Spinal cord (tissue), 10 donors: ENCODE results near the gene GTF2IRD1. TPM values are rescaled to one million over a fixed set of nuclear protein-coding genes. Genes with fewer than 3 reads are reported as not detected.

Experiments
- DNase-seq, 6 donors: peaks; one replicate each; pipeline versions ENCODE4 v3.0.0 to v3.0.0-alpha.2; 2013 to 2015; ENCODE audit warnings: low spot score in 6 of 6, low read depth in 4 of 6
- H3K27ac ChIP-seq: one replicate; pipeline ENCODE4 v1.5.1; 2013; ENCODE audit warnings: low read depth, low read length, control low read depth
- H3K27me3 ChIP-seq: one replicate; pipeline ENCODE4 v1.6.1; 2013; ENCODE audit warnings: low read length; ENCODE audit not compliant: control insufficient read depth, insufficient read depth
- H3K36me3 ChIP-seq: one replicate; pipeline ENCODE4 v1.6.1; 2013; ENCODE audit warnings: low read length; ENCODE audit not compliant: control insufficient read depth, insufficient read depth
- H3K4me1 ChIP-seq: one replicate; pipeline ENCODE4 v1.6.1; 2013; ENCODE audit warnings: low read length; ENCODE audit not compliant: control insufficient read depth, insufficient read depth
- H3K4me3 ChIP-seq: one replicate; pipeline ENCODE4 v1.5.1; 2013; ENCODE audit warnings: low read depth, low read length, control low read depth
- H3K9me3 ChIP-seq: one replicate; pipeline ENCODE4 v1.6.1; 2013; ENCODE audit warnings: low read length; ENCODE audit not compliant: control insufficient read depth, insufficient read depth
- WGBS: methylation state at CpG from one replicate; pipeline ENCODE4 v1.1.5; 2013; ENCODE audit warnings: missing lambda C conversion rate; ENCODE audit not compliant: insufficient coverage; 5-methylcytosine and 5-hydroxymethylcytosine counted together
- polyA plus RNA-seq, 2 donors: library from polyadenylated mRNA; unstranded; fragments of 120-200 nt; gene quantifications; one replicate each; pipeline ENCODE4 v1.2.1, GENCODE V29; 2013; ENCODE audit not compliant: insufficient read length in 2 of 2
- total RNA-seq, 2 donors: library from RNA; depleted of rRNA in 1 of 2; stranded (reverse); fragments of 120-200 nt in 1 of 2; fragments of >200 nt in 1 of 2; gene quantifications; one replicate each; pipeline versions ENCODE4 v1.2.3 to v1.2.4, GENCODE V29; 2013 to 2014
- donor health status: healthy.

Gene GTF2IRD1
- total and polyA plus RNA-seq, 4 donors: 10.0 to 33.5 (median 19.3) TPM

DNA sequence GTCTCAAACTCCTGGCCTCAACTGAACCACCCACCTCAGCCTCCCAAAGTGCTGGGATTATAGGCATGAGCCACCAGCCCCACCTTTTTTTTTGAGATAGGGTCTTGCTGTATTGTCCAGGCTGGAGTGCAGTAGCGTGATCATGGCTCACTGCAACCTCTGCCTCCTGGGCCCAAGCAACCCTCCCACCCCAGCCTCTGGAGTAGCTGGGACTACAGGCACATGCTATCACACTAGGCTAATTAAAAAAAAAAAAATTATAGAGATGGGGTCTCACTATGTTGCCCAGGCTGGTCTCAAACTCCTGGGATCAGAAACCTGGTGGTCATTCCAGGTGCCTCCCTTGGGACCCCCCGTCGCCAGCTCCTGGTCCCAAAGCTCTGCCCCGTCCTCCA, 25.0 kb downstream of the GTF2IRD1 start:
- Histone ChIP-seq H3K4me3 (no peak overlapping the region), H3K36me3 (peaks cover 2% of the 10 kb centered on the region), H3K27ac (peak overlapping the region; percentile 95), H3K27me3 (no peaks in the 10 kb centered on the region), H3K4me1 (peaks cover 73% of the 10 kb centered on the region), H3K9me3 (no peaks in the 10 kb centered on the region)
- WGBS: 64% methylated on average over 3 of the region's 4 CpGs
- no peak for DNase-seq

DNA sequence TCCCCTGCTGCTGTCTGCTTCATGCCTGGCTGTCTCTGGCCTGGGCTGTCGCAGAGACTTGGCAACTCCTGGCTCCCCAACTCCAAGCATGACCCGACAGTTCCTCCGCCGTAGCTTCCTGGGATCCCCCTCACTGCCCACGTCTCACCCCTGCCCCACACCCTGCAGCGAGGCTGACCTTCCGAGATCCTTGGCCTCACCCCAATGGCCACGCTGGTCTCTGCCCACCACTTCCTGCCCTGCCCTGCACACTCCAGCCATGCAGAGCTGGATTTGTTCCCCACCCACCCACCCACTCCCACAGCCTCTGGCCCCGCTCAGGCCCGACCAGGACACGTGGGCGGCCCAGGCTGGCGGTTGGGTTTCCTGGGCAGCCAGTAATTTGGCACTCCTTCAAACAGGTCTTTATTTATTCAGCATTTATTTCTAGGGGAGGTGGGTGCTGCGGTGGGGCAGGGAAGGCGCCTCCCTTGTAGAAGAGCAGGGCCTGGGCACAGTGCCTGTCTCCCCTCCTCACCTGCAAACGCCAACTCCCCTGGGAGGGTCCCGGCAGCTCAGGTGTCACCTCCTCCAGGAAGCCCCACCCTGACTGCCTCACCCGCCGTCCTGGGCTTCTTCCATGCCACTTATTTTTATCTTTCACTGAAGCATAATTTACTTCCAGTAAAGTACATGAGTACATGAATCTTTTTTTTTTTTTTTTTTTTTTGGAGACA, 25.5 kb downstream of the GTF2IRD1 start:
- WGBS: 22% methylated on average over 6 of the region's 19 CpGs
- peak in 2 of 6 donors; percentile 69 to 70 for DNase-seq
- H3K4me1 ChIP-seq: peaks cover 76% of the 10 kb centered on the region

DNA sequence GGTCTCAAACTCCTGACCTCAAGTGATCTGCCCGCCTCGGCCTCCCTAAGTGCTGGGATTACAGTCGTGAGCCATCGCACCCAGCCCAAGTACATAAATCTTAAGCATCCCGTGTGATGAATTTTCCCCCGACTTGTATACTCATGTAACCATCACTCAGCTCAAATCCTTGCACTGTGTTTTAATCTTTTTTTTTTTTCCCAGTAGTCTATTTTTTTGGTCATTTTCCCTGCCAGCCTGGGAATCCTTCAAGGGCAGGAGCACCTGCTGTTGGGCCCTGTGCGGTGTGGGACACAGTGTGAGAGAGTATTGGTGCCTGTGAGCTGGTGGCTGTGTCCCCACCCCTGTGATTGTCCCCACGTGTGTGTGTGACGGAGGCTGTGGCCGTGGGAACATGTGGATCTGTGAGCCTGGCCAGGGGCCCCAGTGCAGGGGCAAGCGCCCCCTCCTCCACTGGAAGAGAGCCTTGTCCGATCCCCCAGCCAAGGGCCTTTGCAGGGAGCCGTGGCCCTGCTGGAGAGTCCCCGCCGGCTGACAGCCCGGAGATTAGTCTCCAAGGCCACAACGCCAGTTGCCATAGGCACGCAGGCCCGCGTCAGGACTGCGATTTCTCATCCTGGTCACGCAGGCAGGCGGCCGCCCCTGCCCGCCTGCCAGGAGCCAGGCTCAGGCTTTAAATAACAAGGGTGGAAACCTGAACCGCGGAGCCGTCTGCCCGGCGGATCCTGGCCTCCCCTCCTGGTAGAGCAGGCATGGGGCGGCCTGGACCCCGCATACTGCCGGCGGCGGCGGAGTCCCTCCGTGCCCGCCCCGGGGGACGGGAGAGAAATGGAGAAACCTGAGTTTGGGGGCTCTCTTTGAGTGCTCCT, 26.5 kb downstream of the GTF2IRD1 start:
- peak in 4 of 6 donors; percentile 80 to 94 (median 88) for DNase-seq
- no peaks in the 10 kb centered on the region for H3K27me3 ChIP-seq
- WGBS: 9% methylated on average over 38 of the region's 40 CpGs
- peaks cover 5% of the 10 kb centered on the region for H3K36me3 ChIP-seq
- peaks cover 81% of the 10 kb centered on the region for H3K4me1 ChIP-seq
- H3K9me3 ChIP-seq: no peaks in the 10 kb centered on the region
- peak overlapping the region; percentile 95 for H3K27ac ChIP-seq
- peak overlapping the region; percentile 26 for H3K4me3 ChIP-seq

More for the DNA sequence above, 25.5 kb downstream of the GTF2IRD1 start:
- Histone ChIP-seq H3K27ac (peak overlapping the region; percentile 95), H3K4me3 (no peak overlapping the region), H3K27me3 (no peaks in the 10 kb centered on the region), H3K9me3 (no peaks in the 10 kb centered on the region), H3K36me3 (peaks cover 2% of the 10 kb centered on the region)

DNA sequence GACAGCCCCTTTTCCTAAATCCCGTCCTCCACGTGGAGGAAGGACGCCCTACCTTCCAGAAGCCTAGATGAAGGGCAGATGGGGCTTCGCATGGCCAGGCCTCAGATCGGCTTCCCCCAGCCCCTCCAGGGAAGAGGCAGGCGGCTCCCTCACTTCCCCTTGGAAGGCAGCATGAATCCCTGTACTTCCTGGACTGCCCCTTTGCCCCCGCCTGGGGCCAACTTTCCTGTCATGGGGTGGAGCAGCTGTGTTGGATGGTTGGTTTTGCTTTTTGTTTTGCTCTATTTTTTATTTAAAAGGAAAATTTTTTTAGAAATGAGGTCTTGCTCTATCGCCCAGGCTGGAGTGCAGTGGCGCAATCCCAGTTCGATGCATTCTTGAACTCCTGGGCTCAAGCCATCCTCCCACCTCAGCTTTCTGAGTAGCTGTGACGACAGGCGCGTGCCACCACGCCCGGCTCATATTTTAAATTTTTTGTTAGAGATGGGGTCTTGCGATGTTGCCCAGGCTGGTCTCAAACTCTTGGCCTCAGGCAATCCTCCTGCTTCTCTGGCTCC, 27.2 kb downstream of the GTF2IRD1 start:
- Histone ChIP-seq H3K36me3 (peaks cover 3% of the 10 kb centered on the region), H3K4me1 (peaks cover 82% of the 10 kb centered on the region), H3K27me3 (no peaks in the 10 kb centered on the region), H3K4me3 (peak overlapping the region; percentile 26), H3K9me3 (no peaks in the 10 kb centered on the region), H3K27ac (peak overlapping the region; percentile 95)
- 11% methylated on average over 5 of the region's 16 CpGs for WGBS
- no peak for DNase-seq

DNA sequence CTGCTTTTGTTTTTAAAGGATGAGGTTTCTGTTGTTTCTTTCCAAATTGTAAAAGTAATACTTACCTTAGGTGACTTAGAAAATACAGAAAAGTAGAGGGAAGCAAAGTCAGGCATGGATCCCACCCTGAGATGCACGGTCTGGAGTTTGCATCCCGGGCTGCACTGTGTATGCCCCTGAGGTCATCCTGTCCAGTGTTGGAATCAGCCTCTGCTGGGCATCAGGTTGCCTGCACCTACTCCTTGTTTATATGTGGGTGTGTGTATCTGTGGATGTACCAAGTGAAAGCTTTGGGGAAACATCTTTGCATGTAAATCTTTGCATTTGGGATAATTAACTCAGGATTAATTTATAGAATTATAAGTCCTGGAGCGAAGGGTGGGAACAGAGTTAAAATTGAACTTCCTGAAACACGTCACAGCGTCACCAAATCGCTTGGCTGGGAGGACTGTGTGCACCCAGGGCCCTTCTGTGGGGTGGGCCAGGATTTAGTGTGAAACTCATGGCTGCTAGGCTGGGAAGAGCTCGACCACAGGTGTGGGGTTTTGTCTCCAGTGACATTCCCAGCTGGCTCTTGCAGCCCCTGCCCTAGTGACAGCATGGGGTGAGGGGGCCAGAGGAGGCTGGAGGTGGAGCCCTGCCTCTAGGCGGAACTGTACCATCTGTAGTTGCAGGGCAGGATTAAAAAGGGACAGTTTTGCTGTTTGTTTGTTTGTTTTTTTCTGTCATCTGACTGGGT, 27.9 kb downstream of the GTF2IRD1 start:
- peaks cover 81% of the 10 kb centered on the region for H3K4me1 ChIP-seq
- no peaks in the 10 kb centered on the region for H3K9me3 ChIP-seq
- 62% methylated on average over 7 of the region's 8 CpGs for WGBS
- no peaks in the 10 kb centered on the region for H3K27me3 ChIP-seq
- no peak overlapping the region for H3K4me3 ChIP-seq
- H3K27ac ChIP-seq: peak overlapping the region; percentile 95
- H3K36me3 ChIP-seq: peaks cover 3% of the 10 kb centered on the region
- no peak for DNase-seq

DNA sequence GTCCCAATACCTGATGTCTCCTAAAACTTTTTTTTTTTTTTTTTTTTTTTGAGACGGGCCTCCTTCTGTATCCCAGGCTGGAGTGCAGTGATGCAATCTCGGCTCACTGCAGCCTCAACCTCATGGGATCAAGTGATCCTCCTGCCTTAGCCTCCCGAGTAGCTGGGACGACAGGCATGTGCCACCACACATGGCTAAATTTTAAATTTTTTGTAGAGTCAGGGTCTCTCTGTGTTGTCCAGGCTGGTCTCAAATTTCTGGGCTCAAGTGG, 28.4 kb downstream of the GTF2IRD1 start:
- peaks cover 3% of the 10 kb centered on the region for H3K36me3 ChIP-seq
- H3K4me3 ChIP-seq: no peak overlapping the region
- H3K27ac ChIP-seq: no peak overlapping the region
- no peaks in the 10 kb centered on the region for H3K27me3 ChIP-seq
- no peak for DNase-seq
- no peaks in the 10 kb centered on the region for H3K9me3 ChIP-seq
- WGBS: 81% methylated on average over 2 of the region's 4 CpGs
- H3K4me1 ChIP-seq: peaks cover 76% of the 10 kb centered on the region

DNA sequence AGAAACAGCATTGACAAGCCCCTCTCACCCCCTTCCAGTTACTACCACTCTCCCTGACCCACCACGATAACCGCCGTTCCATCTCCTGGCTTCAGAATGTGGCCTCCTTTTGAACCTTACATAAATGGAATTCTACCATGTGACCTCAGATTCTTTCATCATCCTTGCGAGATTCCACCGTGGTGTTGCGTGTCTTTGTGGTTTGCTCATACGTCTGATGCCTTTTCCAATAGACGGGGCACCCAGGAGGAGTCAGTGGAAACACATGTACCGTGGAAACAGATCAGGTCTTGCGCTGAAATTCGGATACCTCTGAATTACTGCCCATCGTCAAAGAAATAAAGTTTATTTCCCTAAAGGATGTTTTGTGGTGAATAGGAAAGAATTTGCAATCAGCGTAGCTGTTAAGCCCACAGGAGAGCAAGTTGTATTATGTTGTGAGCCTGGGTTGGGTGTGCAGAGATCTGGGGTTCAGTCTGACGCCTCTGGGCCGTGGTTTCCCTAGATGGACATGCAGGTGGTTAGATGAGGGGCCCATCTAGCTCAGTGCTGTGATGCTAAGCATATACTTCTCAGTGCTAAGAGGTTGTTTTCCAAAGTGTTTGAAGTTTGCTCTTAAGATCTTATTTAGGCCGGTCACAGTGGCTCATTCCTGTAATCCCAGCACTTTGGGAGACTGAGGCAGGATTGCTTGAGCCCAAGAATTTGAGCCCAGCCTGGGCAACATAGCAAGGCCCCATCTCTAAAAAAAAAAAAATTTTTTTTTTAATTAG, 29.1 kb downstream of the GTF2IRD1 start:
- H3K36me3 ChIP-seq: peaks cover 3% of the 10 kb centered on the region
- no peaks in the 10 kb centered on the region for H3K27me3 ChIP-seq
- H3K9me3 ChIP-seq: no peaks in the 10 kb centered on the region
- peaks cover 69% of the 10 kb centered on the region for H3K4me1 ChIP-seq
- no peak for DNase-seq
- H3K27ac ChIP-seq: no peak overlapping the region
- no peak overlapping the region for H3K4me3 ChIP-seq
- 72% methylated on average over 11 of the region's 16 CpGs for WGBS

DNA sequence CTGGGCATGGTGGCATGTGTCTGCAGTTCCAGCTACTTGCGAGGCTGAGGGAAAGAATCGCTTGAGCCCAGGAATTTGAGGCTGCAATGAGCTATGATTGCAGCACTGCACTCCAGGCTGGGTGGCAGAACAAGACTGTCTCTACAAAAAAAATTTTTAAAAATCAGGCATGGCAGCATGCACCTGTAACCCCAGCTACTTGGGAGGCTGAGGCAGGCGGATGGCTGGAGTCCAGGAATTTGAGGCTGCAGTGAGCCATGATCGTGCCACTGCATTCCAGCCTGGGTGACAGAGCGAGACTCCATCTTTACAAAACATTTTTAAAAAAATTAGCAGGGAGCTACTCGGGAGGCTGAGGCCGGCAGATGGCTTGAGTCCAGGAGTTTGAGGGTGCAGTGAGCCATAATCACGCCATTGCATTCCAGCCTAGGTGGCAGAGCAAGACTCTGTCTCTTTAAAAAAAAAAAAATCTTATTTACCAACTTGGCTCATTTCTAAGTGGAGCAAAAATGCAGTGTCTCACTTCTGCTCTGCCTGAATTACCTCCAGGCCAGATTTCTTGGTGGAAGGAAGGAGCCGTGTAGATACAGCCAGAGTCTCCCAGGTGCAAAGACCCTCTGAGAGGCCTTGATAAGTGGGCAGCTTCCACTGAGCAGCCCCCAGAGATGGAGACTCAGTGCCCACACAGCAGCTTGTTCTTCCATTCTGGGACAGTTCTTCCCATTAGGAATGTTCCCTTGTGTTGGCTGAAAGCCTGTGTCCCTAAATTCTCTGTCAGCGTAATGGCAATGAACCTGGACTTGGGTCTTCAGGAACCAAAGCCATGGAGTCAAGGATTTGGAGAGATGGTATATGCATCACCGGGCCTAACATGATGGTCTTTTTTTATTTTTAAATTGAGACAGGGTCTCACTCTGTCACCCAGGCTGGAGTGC, 30.0 kb downstream of the GTF2IRD1 start:
- peaks cover 3% of the 10 kb centered on the region for H3K36me3 ChIP-seq
- no peak overlapping the region for H3K4me3 ChIP-seq
- peak in 2 of 6 donors; percentile 38 to 57 for DNase-seq
- H3K27ac ChIP-seq: peak overlapping the region; percentile 52
- no peaks in the 10 kb centered on the region for H3K9me3 ChIP-seq
- peaks cover 60% of the 10 kb centered on the region for H3K4me1 ChIP-seq
- no peaks in the 10 kb centered on the region for H3K27me3 ChIP-seq
- WGBS: 57% methylated on average over 4 of the region's 11 CpGs
